HG02759 (cell line): Measurements from ENCODE around the gene KLHL12.
A peak's percentile ranks its signal among the peaks of the same experiment; 100 is the strongest.

Source experiments
- ATAC-seq: cut with Tn5 transposase; IDR thresholded peaks from one replicate; pipeline ENCODE4 v1.9.1; 2021; ENCODE audit warnings: mild to moderate bottlenecking, moderate library complexity; ENCODE audit not compliant: unreplicated experiment

Gene KLHL12

GRCh38 chr1:202926581-202927491 lies at the start of gene KLHL12:
KLHL12 (minus strand) TSS chr1:202927234; CDS start chr1:202925162, 2,072 bp downstream.
- peak; percentile 94 for ATAC-seq

GRCh38 chr1:202976633-202977032 lies 49.6 kb upstream of the KLHL12 start:
- no peak for ATAC-seq

- no peak for ATAC-seq
Measured at GRCh38 chr1:202974856-202975255, 47.8 kb upstream of the KLHL12 start.

GRCh38 chr1:202972046-202972445 lies 45.0 kb upstream of the KLHL12 start:
- no peak for ATAC-seq

- ATAC-seq: peak; percentile 47
Measured at GRCh38 chr1:202968895-202969295, 41.9 kb upstream of the KLHL12 start.

GRCh38 chr1:202968351-202968750 lies 41.3 kb upstream of the KLHL12 start:
- no peak for ATAC-seq

GRCh38 chr1:202967684-202968281 lies 40.7 kb upstream of the KLHL12 start:
- ATAC-seq: peak; percentile 30

- no peak for ATAC-seq
Measured at GRCh38 chr1:202966006-202966898, 39.2 kb upstream of the KLHL12 start.

- no peak for ATAC-seq
Measured at GRCh38 chr1:202965422-202965821, 38.4 kb upstream of the KLHL12 start.

GRCh38 chr1:202964791-202965410 lies 37.9 kb upstream of the KLHL12 start:
- no peak for ATAC-seq

GRCh38 chr1:202961220-202961880 lies 34.3 kb upstream of the KLHL12 start:
- ATAC-seq: no peak

- no peak for ATAC-seq
Measured at GRCh38 chr1:202959276-202959620, 32.2 kb upstream of the KLHL12 start.

- no peak for ATAC-seq
Measured at GRCh38 chr1:202958544-202959275, 31.7 kb upstream of the KLHL12 start.

GRCh38 chr1:202957733-202958543 lies 30.9 kb upstream of the KLHL12 start, which contains the start of gene ADIPOR1:
ADIPOR1 (minus strand) TSS chr1:202958312; CDS start chr1:202951070, 7,242 bp downstream.
- ATAC-seq: peak; percentile 99

- ATAC-seq: no peak
Measured at GRCh38 chr1:202956969-202957368, 29.9 kb upstream of the KLHL12 start.

- ATAC-seq: no peak
Measured at GRCh38 chr1:202954057-202954745, 27.2 kb upstream of the KLHL12 start.

- no peak for ATAC-seq
Measured at GRCh38 chr1:202953392-202953791, 26.4 kb upstream of the KLHL12 start.

GRCh38 chr1:202952818-202953217 lies 25.8 kb upstream of the KLHL12 start:
- ATAC-seq: no peak
